ENCODE measurements around the gene TRIM33. TPM values are rescaled to one million over a fixed set of nuclear protein-coding genes. Genes with fewer than 3 reads are reported as not detected.

Gene TRIM33
- total and polyA plus RNA-seq, 2 of the 13 experiments (the other 11 are each of a cell fraction or from before 2014, with no cell fraction given) = 35.5 to 42.2 TPM

DNA sequence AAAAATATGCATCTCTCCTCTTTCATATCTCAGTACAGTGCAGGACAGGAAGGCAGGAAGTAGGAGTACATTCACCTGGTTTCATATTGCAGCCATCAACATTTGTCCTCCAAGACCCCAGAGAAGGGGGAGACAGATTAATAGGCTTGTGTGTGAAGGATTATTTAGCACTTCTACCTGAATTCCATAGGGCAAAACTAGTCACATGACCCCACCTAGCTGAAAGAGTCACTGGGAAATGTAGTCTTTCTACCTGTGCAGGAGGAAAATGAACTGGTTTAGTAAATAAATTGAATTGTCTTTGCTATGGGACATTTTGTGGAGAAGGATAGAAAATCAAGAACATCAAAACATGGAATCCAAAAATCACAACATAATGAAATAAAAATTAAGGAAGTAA is 13.9 kb upstream of the TRIM33 start:
- CTCF ChIA-PET (ENCODE audit: low intra/inter-chr PET ratio, low total read pairs) = no interaction called here
- ATAC-seq = no peak
- no peak for FAIRE-seq
- TF ChIP-seq ZNF143 (CRISPR knock-in tag; IDR thresholded peaks at IDR 0.05) (peak; percentile 79), ZHX2 (IDR thresholded peaks at IDR 0.05; ENCODE audit: low read depth) (no peak), ZHX2 (CRISPR knock-in tag; IDR thresholded peaks at IDR 0.05; ENCODE audit: borderline replicate concordance) (no peak), ZNF138 (CRISPR knock-in tag; IDR thresholded peaks at IDR 0.05; ENCODE audit: low read depth) (no peak), IRF1 (CRISPR knock-in tag; IDR thresholded peaks at IDR 0.05; ENCODE audit: low read depth) (no peak), THAP11 (CRISPR knock-in tag; IDR thresholded peaks at IDR 0.05) (peak; percentile 96), ZNF230 (CRISPR knock-in tag; IDR thresholded peaks at IDR 0.05) (no peak), RAD51 (IDR thresholded peaks at IDR 0.05; ENCODE audit: borderline replicate concordance) (peak; percentile 49; the same call in 1 of the 2 replicates)
- TF ChIP-seq, protein P1, sequence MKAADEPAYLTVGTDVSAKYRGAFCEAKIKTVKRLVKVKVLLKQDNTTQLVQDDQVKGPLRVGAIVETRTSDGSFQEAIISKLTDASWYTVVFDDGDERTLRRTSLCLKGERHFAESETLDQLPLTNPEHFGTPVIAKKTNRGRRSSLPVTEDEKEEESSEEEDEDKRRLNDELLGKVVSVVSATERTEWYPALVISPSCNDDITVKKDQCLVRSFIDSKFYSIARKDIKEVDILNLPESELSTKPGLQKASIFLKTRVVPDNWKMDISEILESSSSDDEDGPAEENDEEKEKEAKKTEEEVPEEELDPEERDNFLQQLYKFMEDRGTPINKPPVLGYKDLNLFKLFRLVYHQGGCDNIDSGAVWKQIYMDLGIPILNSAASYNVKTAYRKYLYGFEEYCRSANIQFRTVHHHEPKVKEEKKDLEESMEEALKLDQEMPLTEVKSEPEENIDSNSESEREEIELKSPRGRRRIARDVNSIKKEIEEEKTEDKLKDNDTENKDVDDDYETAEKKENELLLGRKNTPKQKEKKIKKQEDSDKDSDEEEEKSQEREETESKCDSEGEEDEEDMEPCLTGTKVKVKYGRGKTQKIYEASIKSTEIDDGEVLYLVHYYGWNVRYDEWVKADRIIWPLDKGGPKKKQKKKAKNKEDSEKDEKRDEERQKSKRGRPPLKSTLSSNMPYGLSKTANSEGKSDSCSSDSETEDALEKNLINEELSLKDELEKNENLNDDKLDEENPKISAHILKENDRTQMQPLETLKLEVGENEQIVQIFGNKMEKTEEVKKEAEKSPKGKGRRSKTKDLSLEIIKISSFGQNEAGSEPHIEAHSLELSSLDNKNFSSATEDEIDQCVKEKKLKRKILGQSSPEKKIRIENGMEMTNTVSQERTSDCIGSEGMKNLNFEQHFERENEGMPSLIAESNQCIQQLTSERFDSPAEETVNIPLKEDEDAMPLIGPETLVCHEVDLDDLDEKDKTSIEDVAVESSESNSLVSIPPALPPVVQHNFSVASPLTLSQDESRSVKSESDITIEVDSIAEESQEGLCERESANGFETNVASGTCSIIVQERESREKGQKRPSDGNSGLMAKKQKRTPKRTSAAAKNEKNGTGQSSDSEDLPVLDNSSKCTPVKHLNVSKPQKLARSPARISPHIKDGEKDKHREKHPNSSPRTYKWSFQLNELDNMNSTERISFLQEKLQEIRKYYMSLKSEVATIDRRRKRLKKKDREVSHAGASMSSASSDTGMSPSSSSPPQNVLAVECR (CRISPR knock-in tag; IDR thresholded peaks at IDR 0.05; ENCODE audit: borderline replicate concordance) = no peak
- TF ChIP-seq, protein P2, sequence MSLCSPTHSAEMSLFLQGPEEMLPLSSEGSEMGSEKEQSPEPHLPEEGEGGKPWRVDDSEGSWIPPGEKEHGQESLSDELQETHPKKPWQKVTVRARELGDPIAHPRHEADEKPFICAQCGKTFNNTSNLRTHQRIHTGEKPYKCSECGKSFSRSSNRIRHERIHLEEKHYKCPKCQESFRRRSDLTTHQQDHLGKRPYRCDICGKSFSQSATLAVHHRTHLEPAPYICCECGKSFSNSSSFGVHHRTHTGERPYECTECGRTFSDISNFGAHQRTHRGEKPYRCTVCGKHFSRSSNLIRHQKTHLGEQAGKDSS (CRISPR knock-in tag; IDR thresholded peaks at IDR 0.05; ENCODE audit: borderline replicate concordance, low read depth) = no peak
- TF ChIP-seq, protein P3, sequence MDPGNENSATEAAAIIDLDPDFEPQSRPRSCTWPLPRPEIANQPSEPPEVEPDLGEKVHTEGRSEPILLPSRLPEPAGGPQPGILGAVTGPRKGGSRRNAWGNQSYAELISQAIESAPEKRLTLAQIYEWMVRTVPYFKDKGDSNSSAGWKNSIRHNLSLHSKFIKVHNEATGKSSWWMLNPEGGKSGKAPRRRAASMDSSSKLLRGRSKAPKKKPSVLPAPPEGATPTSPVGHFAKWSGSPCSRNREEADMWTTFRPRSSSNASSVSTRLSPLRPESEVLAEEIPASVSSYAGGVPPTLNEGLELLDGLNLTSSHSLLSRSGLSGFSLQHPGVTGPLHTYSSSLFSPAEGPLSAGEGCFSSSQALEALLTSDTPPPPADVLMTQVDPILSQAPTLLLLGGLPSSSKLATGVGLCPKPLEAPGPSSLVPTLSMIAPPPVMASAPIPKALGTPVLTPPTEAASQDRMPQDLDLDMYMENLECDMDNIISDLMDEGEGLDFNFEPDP (CRISPR knock-in tag; conservative IDR thresholded peaks at IDR 0.05) = no peak

More for the DNA sequence above, 13.9 kb upstream of the TRIM33 start:
- POLR2A ChIA-PET = no interaction called here
- intact Hi-C loops (cut with micrococcal nuclease; ENCODE audit: unreplicated experiment) (no loop called here), in situ Hi-C loops (cut with HindIII; ENCODE audit: extremely low pct_ligation_motif_present, low pct_unique_long_range_greater_than_20kb) (no loop called here)
- Histone ChIP-seq H3K4me2 (ENCODE audit: low read depth, low read length) (no peak overlapping the region), H3K4me3 (replicated peaks in 1 of 3; ENCODE audit: insufficient read depth in 1 of 3, low read depth in 2 of 3, low read length in 3 of 3) (no peak overlapping the region), H3K9ac (ENCODE audit: insufficient read depth, low read depth, low read length) (no peak overlapping the region), H3K9me3 (ENCODE audit: low read length) (no peaks in the 10 kb centered on the region), H3K27ac (ENCODE audit: extremely low read length, insufficient read depth, low read length) (no peak overlapping the region), H3K79me2 (ENCODE audit: insufficient read depth, low read length) (no peaks in the 10 kb centered on the region), H4K20me1 (ENCODE audit: insufficient read depth, low read length) (no peaks in the 10 kb centered on the region), H2AFZ (ENCODE audit: low read length) (no peak overlapping the region), H3K27me3 (ENCODE audit: control insufficient read depth in 1 of 2, insufficient read depth in 2 of 2, low read length in 2 of 2) (0 out of 5 replicates have a peak, but pooled peaks cover 0 to 3% of the 10 kb centered on the region in 2 experiments), H3K4me1 (ENCODE audit: insufficient read depth, low read length) (no peaks in the 10 kb centered on the region), H3K36me3 (replicated peaks in 1 of 2; ENCODE audit: control insufficient read depth in 1 of 2, insufficient read depth in 2 of 2, low read length in 2 of 2) (no peaks in the 10 kb centered on the region)
- DNase-seq (ENCODE audit: low spot score) = no peak
- BruUV-seq (replicated peaks) = no TSS peak
